ENCODE measurements around the gene POU2F1.

POU2F1 gene

GRCh38 chr1:167453123-167453522 is 232.4 kb downstream of the POU2F1 start:
- no peak for DNase-seq

GRCh38 chr1:167454304-167454893 is 233.7 kb downstream of the POU2F1 start:
- no peak for DNase-seq

GRCh38 chr1:167454894-167455785 is 234.5 kb downstream of the POU2F1 start:
- peak; percentile 17 for DNase-seq

GRCh38 chr1:167455786-167456446 is 235.2 kb downstream of the POU2F1 start:
- DNase-seq: no peak

GRCh38 chr1:167456524-167456923 is 235.8 kb downstream of the POU2F1 start:
- DNase-seq: no peak

GRCh38 chr1:167456926-167457325 is 236.2 kb downstream of the POU2F1 start:
- no peak for DNase-seq

GRCh38 chr1:167457936-167458584 is 237.4 kb downstream of the POU2F1 start:
- DNase-seq: no peak

GRCh38 chr1:167460836-167461235 is 240.2 kb downstream of the POU2F1 start:
- DNase-seq: no peak

GRCh38 chr1:167462341-167462740 is 241.7 kb downstream of the POU2F1 start:
- DNase-seq: no peak

- DNase-seq: no peak
These were observed 242.4 kb downstream of the POU2F1 start for GRCh38 chr1:167463080-167463479.

GRCh38 chr1:167463875-167464575 is 243.3 kb downstream of the POU2F1 start:
- DNase-seq: no peak

GRCh38 chr1:167465018-167465417 is 244.3 kb downstream of the POU2F1 start:
- DNase-seq: no peak

GRCh38 chr1:167465743-167466142 is 245.1 kb downstream of the POU2F1 start:
- no peak for DNase-seq

- DNase-seq: no peak
These were observed 246.5 kb downstream of the POU2F1 start for GRCh38 chr1:167467126-167467710.

GRCh38 chr1:167467752-167468151 is 247.1 kb downstream of the POU2F1 start:
- no peak for DNase-seq

GRCh38 chr1:167469280-167469965 is 248.7 kb downstream of the POU2F1 start:
- DNase-seq: no peak

- no peak for DNase-seq
These were observed 250.9 kb downstream of the POU2F1 start for GRCh38 chr1:167471568-167471967.

- DNase-seq: no peak
These were observed 252.3 kb downstream of the POU2F1 start for GRCh38 chr1:167472752-167473521.

GRCh38 chr1:167473761-167474160 is 253.1 kb downstream of the POU2F1 start:
- no peak for DNase-seq

GRCh38 chr1:167474191-167474641 is 253.5 kb downstream of the POU2F1 start:
- DNase-seq: no peak

- DNase-seq: no peak
These were observed 255.4 kb downstream of the POU2F1 start for GRCh38 chr1:167476061-167476460.

Data from fibroblast of skin of right quadriceps (primary cell).